HCT116 (cell line): ENCODE data around the gene ZNF333.
"Not testable (repeated sequence)": the region's sequence is repeated elsewhere in the genome, so short reads cannot be mapped to it uniquely, and the experiment has no call there.

Source experiments
- EZH2 ChIP-seq: fragments of 200-600 bp; sonication (generic); IDR thresholded peaks from 2 replicates; pipeline ENCODE4 v1.6.1; 2017; ENCODE audit warnings: antibody characterized with exemption, mixed run types
- EZH2phosphoT487 ChIP-seq: fragments of 200-600 bp; IDR thresholded peaks from 2 replicates; pipeline ENCODE4 v1.6.1; 2018; ENCODE audit warnings: antibody characterized with exemption, borderline replicate concordance
- POLR2A ChIP-seq: IDR thresholded peaks from 2 replicates; pipeline ENCODE4 v1.7.0; 2011; ENCODE audit warnings: borderline replicate concordance; ENCODE audit not compliant: insufficient read depth, insufficient read length; ENCODE audit errors: extremely low read depth
- POLR2AphosphoS5 ChIP-seq: IDR thresholded peaks from 2 replicates; pipeline ENCODE4 v1.6.1; 2011; ENCODE audit warnings: mild to moderate bottlenecking, low read depth, low read length, moderate library complexity
- RAD21 ChIP-seq: IDR thresholded peaks from 2 replicates; pipeline ENCODE4 v1.6.1; 2012; ENCODE audit warnings: low read depth, mild to moderate bottlenecking
- YY1 ChIP-seq: IDR thresholded peaks from 2 replicates; pipeline ENCODE4 v1.6.1; 2011; ENCODE audit warnings: low read length, low read depth, moderate library complexity, mild to moderate bottlenecking; ENCODE audit not compliant: insufficient replicate concordance; ENCODE audit errors: extremely low read depth
- TF ChIP-seq, protein P1 (sequence below), 3 experiments: fragments of 200-600 bp in 1 of 3; sonication (generic) in 1 of 3; IDR thresholded peaks in 2 of 3; conservative IDR thresholded peaks in 1 of 3; 2 replicates each; pipeline ENCODE4 v1.5.1; 2012 to 2017; ENCODE audit warnings: low read depth in 2 of 3, low read length in 2 of 3, antibody characterized with exemption in 1 of 3, borderline replicate concordance in 1 of 3, control low read depth in 1 of 3, mild to moderate bottlenecking in 1 of 3, mixed read lengths in 1 of 3, mixed run types in 1 of 3, moderate library complexity in 1 of 3; ENCODE audit not compliant: insufficient read depth in 1 of 3
- TF ChIP-seq, protein P2 (sequence below): IDR thresholded peaks from 2 replicates; pipeline ENCODE4 v1.6.1; 2012; ENCODE audit warnings: low read depth

DNA sequence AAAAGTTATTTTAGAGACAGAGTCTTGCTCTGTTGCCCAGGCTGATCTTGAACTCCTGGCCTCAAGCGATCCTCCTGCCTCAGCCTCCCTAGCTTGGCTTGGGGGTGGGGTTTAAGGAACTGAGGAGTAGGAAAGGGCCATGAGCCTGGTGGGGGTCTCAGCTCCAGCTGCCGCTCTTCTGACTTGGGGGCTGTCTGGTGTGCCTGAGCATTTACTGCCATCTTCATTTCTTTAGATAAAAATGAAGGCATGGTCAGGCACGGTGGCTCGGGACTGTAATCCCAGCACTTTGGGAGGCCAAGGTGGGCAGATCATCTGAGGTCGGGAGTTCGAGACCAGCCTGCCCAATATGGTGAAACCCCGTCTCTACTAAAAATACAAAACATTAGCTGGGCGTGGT is 85.5 kb downstream of the ZNF333 start:
- TF ChIP-seq, protein P1, sequence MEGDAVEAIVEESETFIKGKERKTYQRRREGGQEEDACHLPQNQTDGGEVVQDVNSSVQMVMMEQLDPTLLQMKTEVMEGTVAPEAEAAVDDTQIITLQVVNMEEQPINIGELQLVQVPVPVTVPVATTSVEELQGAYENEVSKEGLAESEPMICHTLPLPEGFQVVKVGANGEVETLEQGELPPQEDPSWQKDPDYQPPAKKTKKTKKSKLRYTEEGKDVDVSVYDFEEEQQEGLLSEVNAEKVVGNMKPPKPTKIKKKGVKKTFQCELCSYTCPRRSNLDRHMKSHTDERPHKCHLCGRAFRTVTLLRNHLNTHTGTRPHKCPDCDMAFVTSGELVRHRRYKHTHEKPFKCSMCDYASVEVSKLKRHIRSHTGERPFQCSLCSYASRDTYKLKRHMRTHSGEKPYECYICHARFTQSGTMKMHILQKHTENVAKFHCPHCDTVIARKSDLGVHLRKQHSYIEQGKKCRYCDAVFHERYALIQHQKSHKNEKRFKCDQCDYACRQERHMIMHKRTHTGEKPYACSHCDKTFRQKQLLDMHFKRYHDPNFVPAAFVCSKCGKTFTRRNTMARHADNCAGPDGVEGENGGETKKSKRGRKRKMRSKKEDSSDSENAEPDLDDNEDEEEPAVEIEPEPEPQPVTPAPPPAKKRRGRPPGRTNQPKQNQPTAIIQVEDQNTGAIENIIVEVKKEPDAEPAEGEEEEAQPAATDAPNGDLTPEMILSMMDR (IDR thresholded peaks at IDR 0.05 in 2 of 3, conservative IDR thresholded peaks at IDR 0.05 in 1 of 3; ENCODE audit: borderline replicate concordance in 1 of 3, insufficient read depth in 1 of 3, low read depth in 2 of 3, low read length in 2 of 3): not testable (repeated sequence)
- TF ChIP-seq POLR2AphosphoS5, RAD21, YY1, EZH2phosphoT487, POLR2A, EZH2: not testable (repeated sequence)
- TF ChIP-seq, protein P2, sequence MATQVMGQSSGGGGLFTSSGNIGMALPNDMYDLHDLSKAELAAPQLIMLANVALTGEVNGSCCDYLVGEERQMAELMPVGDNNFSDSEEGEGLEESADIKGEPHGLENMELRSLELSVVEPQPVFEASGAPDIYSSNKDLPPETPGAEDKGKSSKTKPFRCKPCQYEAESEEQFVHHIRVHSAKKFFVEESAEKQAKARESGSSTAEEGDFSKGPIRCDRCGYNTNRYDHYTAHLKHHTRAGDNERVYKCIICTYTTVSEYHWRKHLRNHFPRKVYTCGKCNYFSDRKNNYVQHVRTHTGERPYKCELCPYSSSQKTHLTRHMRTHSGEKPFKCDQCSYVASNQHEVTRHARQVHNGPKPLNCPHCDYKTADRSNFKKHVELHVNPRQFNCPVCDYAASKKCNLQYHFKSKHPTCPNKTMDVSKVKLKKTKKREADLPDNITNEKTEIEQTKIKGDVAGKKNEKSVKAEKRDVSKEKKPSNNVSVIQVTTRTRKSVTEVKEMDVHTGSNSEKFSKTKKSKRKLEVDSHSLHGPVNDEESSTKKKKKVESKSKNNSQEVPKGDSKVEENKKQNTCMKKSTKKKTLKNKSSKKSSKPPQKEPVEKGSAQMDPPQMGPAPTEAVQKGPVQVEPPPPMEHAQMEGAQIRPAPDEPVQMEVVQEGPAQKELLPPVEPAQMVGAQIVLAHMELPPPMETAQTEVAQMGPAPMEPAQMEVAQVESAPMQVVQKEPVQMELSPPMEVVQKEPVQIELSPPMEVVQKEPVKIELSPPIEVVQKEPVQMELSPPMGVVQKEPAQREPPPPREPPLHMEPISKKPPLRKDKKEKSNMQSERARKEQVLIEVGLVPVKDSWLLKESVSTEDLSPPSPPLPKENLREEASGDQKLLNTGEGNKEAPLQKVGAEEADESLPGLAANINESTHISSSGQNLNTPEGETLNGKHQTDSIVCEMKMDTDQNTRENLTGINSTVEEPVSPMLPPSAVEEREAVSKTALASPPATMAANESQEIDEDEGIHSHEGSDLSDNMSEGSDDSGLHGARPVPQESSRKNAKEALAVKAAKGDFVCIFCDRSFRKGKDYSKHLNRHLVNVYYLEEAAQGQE: not testable (repeated sequence)
